Ramos (cell line): ENCODE measurements around the gene TSPY4.
"Not testable (repeated sequence)": the region's sequence is repeated elsewhere in the genome, so short reads cannot be mapped to it uniquely, and the experiment has no call there.

Experiments
- in situ Hi-C: fragments of 300-500 bp; cut with MboI; formaldehyde crosslinking; loops from one replicate; pipeline ENCODE4 v1.14.3; 2022; ENCODE audit warnings: low sequenced_read_pairs; ENCODE audit not compliant: unreplicated experiment

Gene TSPY4, protein sequence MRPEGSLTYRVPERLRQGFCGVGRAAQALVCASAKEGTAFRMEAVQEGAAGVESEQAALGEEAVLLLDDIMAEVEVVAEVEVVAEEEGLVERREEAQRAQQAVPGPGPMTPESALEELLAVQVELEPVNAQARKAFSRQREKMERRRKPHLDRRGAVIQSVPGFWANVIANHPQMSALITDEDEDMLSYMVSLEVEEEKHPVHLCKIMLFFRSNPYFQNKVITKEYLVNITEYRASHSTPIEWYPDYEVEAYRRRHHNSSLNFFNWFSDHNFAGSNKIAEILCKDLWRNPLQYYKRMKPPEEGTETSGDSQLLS

DNA sequence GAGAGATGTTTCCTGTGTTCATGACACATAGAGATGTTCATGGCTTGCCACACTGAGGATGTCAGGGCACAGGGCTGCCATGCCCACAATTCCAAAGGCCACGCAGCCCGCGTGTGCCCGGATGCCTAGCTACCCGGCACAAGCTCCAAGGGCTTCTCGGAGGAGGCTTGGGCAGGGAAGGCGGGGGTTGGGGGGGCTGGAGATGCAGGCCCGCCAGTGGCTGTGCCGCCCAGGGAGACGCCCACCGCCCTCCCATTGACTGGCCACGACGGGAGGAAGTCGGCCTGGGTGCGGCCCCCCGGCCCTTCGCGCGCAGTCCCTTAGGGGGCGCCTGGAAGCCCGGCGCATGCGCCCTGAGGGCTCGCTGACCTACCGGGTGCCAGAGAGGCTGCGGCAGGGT, at the start of gene TSPY4:
TSPY4 (plus strand) TSS at position 301 of the 400 bp plus-strand sequence; CDS start at position 347, 46 bp downstream.
- in situ Hi-C loops, result not testable (repeated sequence)

DNA sequence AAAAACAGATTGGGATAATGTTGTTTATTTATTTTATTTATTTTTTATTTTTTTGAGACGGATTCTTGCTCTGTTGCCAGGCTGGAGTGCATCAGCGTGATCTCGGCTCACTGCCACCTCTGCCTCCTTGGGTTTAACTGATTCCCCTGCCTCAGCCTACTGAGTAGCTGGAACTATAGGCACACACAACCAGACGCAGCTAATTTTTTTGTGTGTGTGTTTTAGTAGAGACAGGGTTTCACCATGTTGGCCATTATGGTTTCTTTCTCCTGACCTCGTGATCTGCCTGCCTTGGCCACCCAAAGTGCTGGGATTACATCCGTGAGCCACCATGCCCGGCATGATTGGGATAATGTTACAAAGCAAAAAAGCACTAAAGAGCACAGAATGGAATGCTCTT, 16.3 kb upstream of the TSPY4 start:
- in situ Hi-C loops, result no loop called here

DNA sequence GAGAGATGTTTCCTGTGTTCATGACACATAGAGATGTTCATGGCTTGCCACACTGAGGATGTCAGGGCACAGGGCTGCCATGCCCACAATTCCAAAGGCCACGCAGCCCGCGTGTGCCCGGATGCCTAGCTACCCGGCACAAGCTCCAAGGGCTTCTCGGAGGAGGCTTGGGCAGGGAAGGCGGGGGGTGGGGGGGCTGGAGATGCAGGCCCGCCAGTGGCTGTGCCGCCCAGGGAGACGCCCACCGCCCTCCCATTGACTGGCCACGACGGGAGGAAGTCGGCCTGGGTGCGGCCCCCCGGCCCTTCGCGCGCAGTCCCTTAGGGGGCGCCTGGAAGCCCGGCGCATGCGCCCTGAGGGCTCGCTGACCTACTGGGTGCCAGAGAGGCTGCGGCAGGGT, 20.2 kb downstream of the TSPY4 start, which contains the start of gene TSPY8:
TSPY8 (plus strand) TSS at position 301 of the 400 bp plus-strand sequence; CDS start at position 347, 46 bp downstream.
- in situ Hi-C loops, result not testable (repeated sequence)
